ENCODE results near the gene MBOAT1.

Gene MBOAT1

DNA sequence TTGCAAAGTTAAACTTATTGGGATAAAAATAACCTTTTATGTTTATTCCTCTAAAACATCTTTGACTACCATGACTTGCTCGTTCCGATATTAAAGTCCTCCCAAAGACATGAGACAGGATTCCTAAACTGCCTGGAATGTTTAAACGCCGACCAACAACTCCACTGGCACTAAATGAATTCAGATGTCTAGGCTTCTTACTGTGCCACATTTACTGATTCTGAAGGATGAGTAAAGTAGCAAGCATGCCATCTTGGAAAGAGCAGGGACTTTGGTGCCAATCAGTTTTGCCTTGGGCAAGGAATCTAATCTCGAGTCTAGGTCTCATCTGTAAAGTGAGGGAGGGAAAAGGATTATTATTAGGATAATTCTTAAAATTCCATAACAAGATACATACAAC lies 25.3 kb downstream of the MBOAT1 start:
- H3F3A ChIP-seq (ENCODE audit: low read depth): no peaks in the 10 kb centered on the region
- no peaks in the 10 kb centered on the region for H3K79me2 ChIP-seq (ENCODE audit: insufficient read depth, low read length)
- H3K9me3 ChIP-seq (ENCODE audit: insufficient read depth, low read depth, low read length): no peaks in the 10 kb centered on the region
- no peaks in the 10 kb centered on the region for H3K9me2 ChIP-seq (replicated peaks; ENCODE audit: low read depth, low read length)
- no peak overlapping the region for H3K9ac ChIP-seq (ENCODE audit: low read depth, low read length, poor library complexity, severe bottlenecking)
- H2AFZ ChIP-seq (ENCODE audit: low read length): no peak overlapping the region
- no peak overlapping the region for H3K4me2 ChIP-seq (ENCODE audit: low read depth, low read length, poor library complexity, severe bottlenecking)
- TF ChIP-seq, protein P1, sequence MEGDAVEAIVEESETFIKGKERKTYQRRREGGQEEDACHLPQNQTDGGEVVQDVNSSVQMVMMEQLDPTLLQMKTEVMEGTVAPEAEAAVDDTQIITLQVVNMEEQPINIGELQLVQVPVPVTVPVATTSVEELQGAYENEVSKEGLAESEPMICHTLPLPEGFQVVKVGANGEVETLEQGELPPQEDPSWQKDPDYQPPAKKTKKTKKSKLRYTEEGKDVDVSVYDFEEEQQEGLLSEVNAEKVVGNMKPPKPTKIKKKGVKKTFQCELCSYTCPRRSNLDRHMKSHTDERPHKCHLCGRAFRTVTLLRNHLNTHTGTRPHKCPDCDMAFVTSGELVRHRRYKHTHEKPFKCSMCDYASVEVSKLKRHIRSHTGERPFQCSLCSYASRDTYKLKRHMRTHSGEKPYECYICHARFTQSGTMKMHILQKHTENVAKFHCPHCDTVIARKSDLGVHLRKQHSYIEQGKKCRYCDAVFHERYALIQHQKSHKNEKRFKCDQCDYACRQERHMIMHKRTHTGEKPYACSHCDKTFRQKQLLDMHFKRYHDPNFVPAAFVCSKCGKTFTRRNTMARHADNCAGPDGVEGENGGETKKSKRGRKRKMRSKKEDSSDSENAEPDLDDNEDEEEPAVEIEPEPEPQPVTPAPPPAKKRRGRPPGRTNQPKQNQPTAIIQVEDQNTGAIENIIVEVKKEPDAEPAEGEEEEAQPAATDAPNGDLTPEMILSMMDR (conservative IDR thresholded peaks at IDR 0.05; ENCODE audit: low read length): no peak
- no peak for TF ChIP-seq EZH2phosphoT487 (IDR thresholded peaks at IDR 0.05; ENCODE audit: borderline replicate concordance)
- no peak overlapping the region for H3K4me3 ChIP-seq (ENCODE audit: low read length, poor library complexity, severe bottlenecking)
- H3K4me1 ChIP-seq (ENCODE audit: insufficient read depth, low read length, poor library complexity, severe bottlenecking): no peaks in the 10 kb centered on the region
- no peaks in the 10 kb centered on the region for H3K36me3 ChIP-seq (ENCODE audit: insufficient read depth, low read length)
- H4K20me1 ChIP-seq (ENCODE audit: insufficient read depth, low read length, poor library complexity, severe bottlenecking): no peaks in the 10 kb centered on the region
- no peaks in the 10 kb centered on the region for H3K27me3 ChIP-seq (ENCODE audit: insufficient read depth, low read length, poor library complexity, severe bottlenecking)

DNA sequence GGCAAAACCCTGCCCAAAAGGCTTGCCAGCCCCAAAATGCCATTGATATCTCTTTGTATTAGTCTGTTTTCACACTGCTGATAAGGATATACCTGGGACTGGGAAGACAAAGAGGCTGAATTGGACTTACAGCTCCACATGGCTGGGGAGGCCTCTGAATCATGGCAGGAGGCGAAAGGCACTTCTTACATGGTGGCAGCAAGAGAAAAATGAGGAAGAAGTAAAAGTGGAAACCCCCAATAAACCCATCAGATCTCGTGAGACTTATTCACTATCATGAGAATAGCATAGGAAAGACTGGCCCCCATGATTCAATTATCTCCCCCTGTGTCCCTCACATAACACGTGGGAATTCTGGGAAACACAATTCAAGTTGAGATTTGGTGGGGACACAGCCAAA lies 28.6 kb downstream of the MBOAT1 start:
- Histone ChIP-seq H3K4me3 (ENCODE audit: low read length, poor library complexity, severe bottlenecking) (no peak overlapping the region), H3K9ac (ENCODE audit: low read depth, low read length, poor library complexity, severe bottlenecking) (no peak overlapping the region), H4K20me1 (ENCODE audit: insufficient read depth, low read length, poor library complexity, severe bottlenecking) (no peaks in the 10 kb centered on the region)

DNA sequence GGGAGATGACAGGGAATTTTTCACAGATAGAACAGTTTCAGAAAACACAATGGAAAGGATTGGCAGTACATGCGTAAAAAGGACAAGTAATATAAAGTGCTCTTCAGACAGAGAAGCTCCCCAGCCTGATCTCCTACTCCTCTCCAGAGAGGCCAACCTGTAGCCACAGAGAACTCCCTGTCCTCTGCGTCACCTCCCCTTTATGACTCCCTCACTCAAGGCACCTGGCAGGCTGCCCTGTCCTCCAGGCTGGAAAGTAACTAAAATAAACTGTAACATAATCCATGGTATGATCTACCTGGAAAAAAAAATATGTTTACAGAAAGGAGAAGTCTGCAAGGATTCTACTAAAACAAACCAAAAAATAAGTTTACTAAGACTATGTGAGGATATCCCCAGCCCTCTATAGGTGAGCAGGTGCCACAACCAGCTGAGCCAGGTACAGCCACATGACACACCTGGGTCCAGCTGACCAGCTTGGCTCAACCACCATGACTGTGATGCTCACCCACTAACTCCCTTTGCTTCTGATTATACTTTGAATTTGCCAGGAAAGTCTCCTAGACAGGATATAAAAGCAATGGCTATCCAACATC lies 29.2 kb downstream of the MBOAT1 start:
- TF ChIP-seq EZH2phosphoT487 (IDR thresholded peaks at IDR 0.05; ENCODE audit: borderline replicate concordance): no peak
- TF ChIP-seq, protein P1 (conservative IDR thresholded peaks at IDR 0.05; ENCODE audit: low read length): no peak
- H3K4me2 ChIP-seq (ENCODE audit: low read depth, low read length, poor library complexity, severe bottlenecking): no peak overlapping the region
- H3K9me3 ChIP-seq (ENCODE audit: insufficient read depth, low read depth, low read length): no peaks in the 10 kb centered on the region
- H3K4me1 ChIP-seq (ENCODE audit: insufficient read depth, low read length, poor library complexity, severe bottlenecking): peaks cover 25% of the 10 kb centered on the region
- no peaks in the 10 kb centered on the region for H3K79me2 ChIP-seq (ENCODE audit: insufficient read depth, low read length)
- no peak overlapping the region for H3K4me3 ChIP-seq (ENCODE audit: low read length, poor library complexity, severe bottlenecking)
- H3K27me3 ChIP-seq (ENCODE audit: insufficient read depth, low read length, poor library complexity, severe bottlenecking): no peaks in the 10 kb centered on the region
- H3K9ac ChIP-seq (ENCODE audit: low read depth, low read length, poor library complexity, severe bottlenecking): no peak overlapping the region
- H3K36me3 ChIP-seq (ENCODE audit: insufficient read depth, low read length): no peaks in the 10 kb centered on the region
- H2AFZ ChIP-seq (ENCODE audit: low read length): no peak overlapping the region
- H4K20me1 ChIP-seq (ENCODE audit: insufficient read depth, low read length, poor library complexity, severe bottlenecking): no peaks in the 10 kb centered on the region
- H3F3A ChIP-seq (ENCODE audit: low read depth): no peaks in the 10 kb centered on the region
- no peaks in the 10 kb centered on the region for H3K9me2 ChIP-seq (replicated peaks; ENCODE audit: low read depth, low read length)

More for the DNA sequence above, 28.6 kb downstream of the MBOAT1 start:
- Histone ChIP-seq H3K9me3 (ENCODE audit: insufficient read depth, low read depth, low read length) (no peaks in the 10 kb centered on the region), H3K36me3 (ENCODE audit: insufficient read depth, low read length) (no peaks in the 10 kb centered on the region), H2AFZ (ENCODE audit: low read length) (no peak overlapping the region), H3K79me2 (ENCODE audit: insufficient read depth, low read length) (no peaks in the 10 kb centered on the region), H3F3A (ENCODE audit: low read depth) (no peaks in the 10 kb centered on the region), H3K9me2 (replicated peaks; ENCODE audit: low read depth, low read length) (no peaks in the 10 kb centered on the region), H3K4me1 (ENCODE audit: insufficient read depth, low read length, poor library complexity, severe bottlenecking) (peaks cover 25% of the 10 kb centered on the region), H3K4me2 (ENCODE audit: low read depth, low read length, poor library complexity, severe bottlenecking) (no peak overlapping the region), H3K27me3 (ENCODE audit: insufficient read depth, low read length, poor library complexity, severe bottlenecking) (no peaks in the 10 kb centered on the region)
- no peak for TF ChIP-seq EZH2phosphoT487 (IDR thresholded peaks at IDR 0.05; ENCODE audit: borderline replicate concordance)
- TF ChIP-seq, protein P1 (conservative IDR thresholded peaks at IDR 0.05; ENCODE audit: low read length): no peak

All from Loucy (cell line).